H1 (cell line): ENCODE data around the gene ZFP82. TPM values are rescaled to one million over a fixed set of nuclear protein-coding genes. Genes with fewer than 3 reads are reported as not detected.
A peak's percentile ranks its signal among the peaks of the same experiment; 100 is the strongest.

Experiments
- BACH1 ChIP-seq: IDR thresholded peaks from 2 replicates; pipeline ENCODE4 v1.6.1; 2012; ENCODE audit warnings: low read length, improper control_type of control experiment
- BCL11A ChIP-seq, 2 experiments: IDR thresholded peaks; one replicate each; pipeline ENCODE4 v1.6.1; 2011; ENCODE audit warnings: low read depth in 2 of 2, low read length in 2 of 2, mild to moderate bottlenecking in 2 of 2
- KDM1A ChIP-seq: fragments of 200-600, 300-600 bp; sonication (generic); IDR thresholded peaks from 2 replicates; pipeline ENCODE4 v1.7.1; 2016; ENCODE audit warnings: mild to moderate bottlenecking, low read length, borderline replicate concordance
- KDM4A ChIP-seq: IDR thresholded peaks from one replicate; pipeline ENCODE4 v1.7.1; 2012; ENCODE audit warnings: low read depth, mild to moderate bottlenecking, moderate library complexity, low read length, inconsistent platforms; ENCODE audit not compliant: severe bottlenecking
- PHF8 ChIP-seq: fragments of 200-600 bp; sonication (generic); conservative IDR thresholded peaks from 2 replicates; pipeline ENCODE4 v1.7.1; 2012; ENCODE audit warnings: low read depth, mild to moderate bottlenecking, inconsistent platforms, low read length, moderate library complexity
- SIRT6 ChIP-seq: IDR thresholded peaks from one replicate; pipeline ENCODE4 v1.7.1; 2012; ENCODE audit warnings: low read length, inconsistent platforms
- SP1 ChIP-seq: IDR thresholded peaks from 2 replicates; pipeline ENCODE4 v1.6.1; 2011; ENCODE audit warnings: low read depth, low read length
- SUZ12 ChIP-seq: fragments of 200-600 bp; sonication (generic); IDR thresholded peaks from 2 replicates; pipeline ENCODE4 v1.6.1; 2012; ENCODE audit warnings: mild to moderate bottlenecking, inconsistent platforms, low read length, moderate library complexity, mixed read lengths
- polyA plus RNA-seq, 7 experiments: library from polyadenylated mRNA; depleted of rRNA in 3 of 7; stranded (reverse) in 5 of 7; unstranded in 2 of 7; fragments of >200 nt in 5 of 7; fragments of 200-250 nt in 2 of 7; gene quantifications; 1 replicate in 5 of 7; 2 replicates in 1 of 7; 4 replicates in 1 of 7; pipeline versions ENCODE4 v1.2.1 to v1.2.3, GENCODE V29; 2011 to 2013; ENCODE audit warnings: missing spikeins in 2 of 7, mixed read lengths in 2 of 7
- total RNA-seq: library from RNA; stranded (reverse); fragmentation: NEBNext Ultra II Directional; extraction: Animal tissue kit (Norgen Biotek cat#: 25700); gene quantifications from 2 replicates; pipeline ENCODE4 v1.2.1, GENCODE V29; 2021
- TF ChIP-seq, protein P1 (sequence below): IDR thresholded peaks from 2 replicates; pipeline ENCODE4 v1.6.1; 2011; ENCODE audit warnings: low read length, improper control_type of control experiment

ZFP82 gene
- total and polyA plus RNA-seq, 2 of the 8 experiments (the other 6 are each of a cell fraction or from before 2014, with no cell fraction given): 4.8 to 16.5 TPM

DNA sequence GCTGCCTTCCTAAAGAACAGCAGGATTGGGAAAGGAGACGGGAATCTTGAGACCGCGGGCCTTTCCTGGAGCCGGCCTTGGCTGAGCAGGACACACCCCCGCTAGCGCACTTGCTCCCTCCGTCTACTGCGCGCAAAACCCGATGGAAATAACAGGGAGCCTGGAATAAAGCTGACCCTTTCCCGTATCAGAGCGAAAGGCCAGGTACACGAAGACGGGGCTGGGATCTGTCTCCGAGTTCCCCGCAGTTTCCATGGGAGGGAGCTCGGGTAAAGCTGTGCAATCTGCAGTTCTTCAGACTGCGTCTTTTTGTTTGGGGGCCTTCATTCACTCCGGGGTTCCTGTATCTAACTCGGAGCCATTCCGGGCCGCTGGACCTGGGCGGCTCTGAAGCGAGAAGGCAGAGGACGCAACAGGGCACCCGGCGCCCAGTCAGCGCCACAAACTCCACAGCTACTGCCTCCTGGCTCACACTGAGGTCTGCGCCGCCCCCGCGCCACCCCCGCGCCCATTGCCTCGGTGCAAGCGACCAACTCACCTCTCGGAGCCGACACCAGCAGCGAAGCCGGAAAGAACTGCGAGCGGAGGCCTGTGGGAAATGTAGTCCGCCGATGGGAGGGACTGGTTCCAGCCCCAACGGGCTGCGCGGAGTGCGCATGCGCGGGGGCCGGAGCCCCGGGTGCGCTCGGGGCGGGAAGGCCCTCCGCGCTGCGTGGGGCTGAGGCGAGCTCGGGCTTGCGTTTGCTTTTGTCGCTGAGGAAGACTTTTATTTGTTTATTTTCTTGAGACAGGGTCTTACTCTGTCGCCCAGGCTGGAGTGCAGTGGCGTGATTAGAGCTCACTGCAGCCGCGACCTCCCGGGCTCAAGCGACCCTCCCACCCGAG, 39.6 kb downstream of the ZFP82 start, which contains the start of gene ZFP14 (continued):
- TF ChIP-seq SP1 (no peak), BCL11A (IDR thresholded peaks at IDR 0.05; ENCODE audit: low read depth in 2 of 2, low read length in 2 of 2) (no peak), BACH1 (no peak), KDM4A (peak; percentile 42), KDM1A (no peak), SIRT6 (no peak), SUZ12 (no peak), PHF8 (peak; percentile 76)
- TF ChIP-seq, protein P1, sequence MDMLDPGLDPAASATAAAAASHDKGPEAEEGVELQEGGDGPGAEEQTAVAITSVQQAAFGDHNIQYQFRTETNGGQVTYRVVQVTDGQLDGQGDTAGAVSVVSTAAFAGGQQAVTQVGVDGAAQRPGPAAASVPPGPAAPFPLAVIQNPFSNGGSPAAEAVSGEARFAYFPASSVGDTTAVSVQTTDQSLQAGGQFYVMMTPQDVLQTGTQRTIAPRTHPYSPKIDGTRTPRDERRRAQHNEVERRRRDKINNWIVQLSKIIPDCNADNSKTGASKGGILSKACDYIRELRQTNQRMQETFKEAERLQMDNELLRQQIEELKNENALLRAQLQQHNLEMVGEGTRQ: no peak
